T-helper 2 cell treated with Interferon-gamma antibody and Interleukin-4, amounts not matched to agents 5 μg/mL and 100 μg/mL, for 36 hours (primary cell): ENCODE data around the gene CCDC74A.
A peak's percentile ranks its signal among the peaks of the same experiment; 100 is the strongest.
"Not testable (repeated sequence)": the region's sequence is repeated elsewhere in the genome, so short reads cannot be mapped to it uniquely, and the experiment has no call there.

ENCODE experiments used
- DNase-seq: peaks from one replicate; pipeline ENCODE4 v3.0.0; 2021; ENCODE audit warnings: low spot score
- H3K27ac Mint-ChIP-seq: one replicate; pipeline ENCODE4 v1.8.0; 2021; ENCODE audit warnings: mild to moderate bottlenecking, mixed read lengths
- H3K27me3 Mint-ChIP-seq: one replicate; pipeline ENCODE4 v1.8.0; 2021; ENCODE audit warnings: low read depth, mixed read lengths
- H3K36me3 Mint-ChIP-seq: one replicate; pipeline ENCODE4 v1.8.0; 2021; ENCODE audit warnings: low read depth, mixed read lengths
- H3K4me1 Mint-ChIP-seq: one replicate; pipeline ENCODE4 v1.8.0; 2021; ENCODE audit warnings: low read depth, mixed read lengths
- H3K4me3 Mint-ChIP-seq: one replicate; pipeline ENCODE4 v1.8.0; 2022; ENCODE audit warnings: mild to moderate bottlenecking, moderate library complexity, mixed read lengths
- H3K9me3 Mint-ChIP-seq: one replicate; pipeline ENCODE4 v1.8.0; 2021; ENCODE audit warnings: mixed read lengths

Gene CCDC74A

GRCh38 chr2:131492015-131492417, 35.7 kb upstream of the CCDC74A start, which contains the start of gene MZT2A:
MZT2A (minus strand) TSS chr2:131492397; CDS start chr2:131492376, 21 bp downstream.
- Mint-ChIP-seq H3K4me1 (peaks cover 26% of the 10 kb centered on the region), H3K4me3 (peak within 1 kb of the TSS; percentile 98), H3K36me3 (peaks cover 24% of the 10 kb centered on the region), H3K27ac (peak within 1 kb of the TSS; percentile 99)
- not testable (repeated sequence) for H3K27me3 Mint-ChIP-seq, DNase-seq, H3K9me3 Mint-ChIP-seq

GRCh38 chr2:131492418-131493198, 35.1 kb upstream of the CCDC74A start:
- H3K36me3 Mint-ChIP-seq, result peaks cover 27% of the 10 kb centered on the region
- H3K4me3 Mint-ChIP-seq, result peak overlapping the region; percentile 98
- H3K4me1 Mint-ChIP-seq, result peaks cover 30% of the 10 kb centered on the region
- no peaks in the 10 kb centered on the region for H3K27me3 Mint-ChIP-seq
- H3K27ac Mint-ChIP-seq, result peak overlapping the region; percentile 99
- H3K9me3 Mint-ChIP-seq, result no peaks in the 10 kb centered on the region
- DNase-seq, result peak; percentile 90

GRCh38 chr2:131493199-131493968, 34.3 kb upstream of the CCDC74A start:
- no peaks in the 10 kb centered on the region for H3K27me3 Mint-ChIP-seq
- no peak for DNase-seq
- H3K9me3 Mint-ChIP-seq, result no peaks in the 10 kb centered on the region
- peak overlapping the region; percentile 99 for H3K27ac Mint-ChIP-seq
- peaks cover 27% of the 10 kb centered on the region for H3K36me3 Mint-ChIP-seq
- peaks cover 35% of the 10 kb centered on the region for H3K4me1 Mint-ChIP-seq
- H3K4me3 Mint-ChIP-seq, result peak overlapping the region; percentile 98

DNA sequence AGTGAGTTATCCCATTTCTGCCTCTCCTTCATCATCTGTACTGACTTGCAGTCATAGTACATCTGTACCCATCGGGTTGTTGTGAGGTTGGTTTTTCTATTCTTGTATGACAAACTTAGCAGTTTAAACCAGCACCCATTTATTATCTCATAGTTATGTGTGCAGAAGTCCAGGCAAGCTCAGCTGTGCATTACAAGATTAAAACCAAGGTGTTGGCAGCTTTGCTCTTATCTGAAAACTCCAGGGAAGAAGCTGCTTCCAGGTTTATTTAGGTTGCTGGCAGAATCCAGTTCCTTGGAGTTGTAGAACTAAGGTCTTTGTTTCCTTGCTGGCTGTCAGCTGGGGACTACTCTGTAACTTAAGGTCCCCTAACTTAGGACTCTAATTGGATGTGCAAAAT, 32.2 kb upstream of the CCDC74A start:
- DNase-seq, H3K9me3 Mint-ChIP-seq, H3K27me3 Mint-ChIP-seq: not testable (repeated sequence)
- Mint-ChIP-seq H3K4me3 (peak overlapping the region; percentile 40), H3K36me3 (peaks cover 33% of the 10 kb centered on the region), H3K27ac (peak overlapping the region; percentile 35), H3K4me1 (peaks cover 30% of the 10 kb centered on the region)

DNA sequence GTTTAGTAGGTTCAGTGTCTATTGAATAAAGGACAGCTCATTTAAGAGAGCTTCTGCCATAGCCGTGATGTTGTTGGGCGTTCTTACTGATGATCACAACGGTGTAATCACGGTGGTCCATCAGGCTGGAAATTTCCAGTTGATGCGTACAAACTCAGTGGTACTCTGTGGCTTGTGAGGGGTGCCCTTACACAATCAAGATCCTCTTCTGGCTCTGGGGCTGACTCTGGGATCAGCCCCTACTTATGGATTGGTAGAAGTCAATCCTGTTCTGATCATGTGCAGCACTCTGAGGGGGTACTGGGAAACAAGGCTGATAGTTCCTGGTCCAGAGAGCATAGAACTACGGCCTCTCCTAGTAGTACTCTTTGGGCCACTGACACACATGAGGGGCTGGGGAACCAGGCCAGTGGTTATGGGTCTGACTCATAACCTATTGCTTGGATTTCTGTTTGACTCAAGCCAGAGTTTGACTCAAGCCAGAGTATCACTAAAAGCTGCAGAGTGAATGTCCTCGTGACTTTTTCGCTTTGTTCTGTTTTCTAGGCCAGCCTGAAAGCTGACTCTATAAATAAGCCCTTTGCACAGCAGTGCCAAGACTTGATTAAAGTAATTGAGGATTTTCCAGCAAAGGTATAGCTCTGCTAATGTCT, 29.2 kb upstream of the CCDC74A start:
- peaks cover 36% of the 10 kb centered on the region for H3K36me3 Mint-ChIP-seq
- H3K4me1 Mint-ChIP-seq, result peaks cover 25% of the 10 kb centered on the region
- not testable (repeated sequence) for H3K27ac Mint-ChIP-seq, H3K4me3 Mint-ChIP-seq, H3K27me3 Mint-ChIP-seq, H3K9me3 Mint-ChIP-seq
- peak; percentile 43 for DNase-seq

DNA sequence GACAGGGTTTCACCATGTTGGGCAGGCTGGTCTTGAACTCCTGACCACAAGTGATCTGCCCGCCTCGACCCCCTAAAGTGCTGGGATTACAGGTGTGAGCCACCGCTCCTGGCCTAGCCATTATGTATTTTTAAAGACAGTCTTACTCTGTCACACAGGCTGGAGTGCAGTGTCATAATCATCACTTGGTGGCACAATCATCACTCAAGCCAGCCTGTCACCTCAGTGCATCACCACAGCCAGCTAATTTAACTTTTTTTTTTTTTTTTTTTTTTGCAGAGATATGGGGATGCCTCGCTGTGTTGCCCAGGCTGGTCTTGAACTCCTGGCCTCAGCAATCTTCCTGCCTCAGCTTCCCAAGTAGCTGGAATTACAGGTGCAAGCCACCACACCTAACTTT, 24.1 kb upstream of the CCDC74A start:
- Mint-ChIP-seq H3K27ac (peak overlapping the region; percentile 87), H3K36me3 (peaks cover 51% of the 10 kb centered on the region)
- H3K4me1 Mint-ChIP-seq, H3K4me3 Mint-ChIP-seq, H3K27me3 Mint-ChIP-seq, DNase-seq, H3K9me3 Mint-ChIP-seq: not testable (repeated sequence)

DNA sequence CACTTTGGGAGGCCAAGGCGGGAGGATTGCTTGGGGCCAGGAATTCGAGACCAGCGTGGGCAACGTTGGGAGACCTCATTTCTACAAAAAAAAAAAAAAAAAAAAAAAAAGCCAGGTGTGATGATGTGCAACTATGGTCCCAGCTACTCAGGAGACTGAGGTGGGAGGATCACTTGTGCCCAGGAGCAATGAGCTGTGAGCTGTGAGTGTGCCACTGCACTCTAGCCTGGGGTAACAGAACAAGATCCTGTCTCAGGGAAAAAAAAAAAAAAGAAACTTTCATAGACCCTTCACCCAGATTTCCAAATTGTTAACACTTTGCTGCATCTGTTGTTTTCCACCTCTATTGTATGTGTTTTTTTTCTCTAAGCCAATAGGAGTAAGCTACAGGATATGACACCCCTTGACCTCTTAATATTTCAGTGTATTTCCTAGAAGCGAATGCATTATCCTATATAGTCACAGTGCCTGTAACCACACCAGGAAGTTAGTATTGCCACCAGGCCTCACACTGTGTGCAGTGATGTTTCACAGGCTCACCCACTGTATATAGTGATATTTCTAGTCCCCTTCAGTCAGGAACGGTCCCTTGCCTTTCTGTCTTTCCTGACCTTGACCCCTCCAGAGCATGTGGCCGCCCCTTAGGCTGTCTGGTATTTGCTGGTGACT, 23.5 kb upstream of the CCDC74A start:
- DNase-seq, H3K9me3 Mint-ChIP-seq, H3K27me3 Mint-ChIP-seq, H3K4me1 Mint-ChIP-seq: not testable (repeated sequence)
- peak overlapping the region; percentile 59 for H3K4me3 Mint-ChIP-seq
- peaks cover 44% of the 10 kb centered on the region for H3K36me3 Mint-ChIP-seq
- peak overlapping the region; percentile 87 for H3K27ac Mint-ChIP-seq

GRCh38 chr2:131509615-131510014, 18.1 kb upstream of the CCDC74A start:
- no peaks in the 10 kb centered on the region for H3K9me3 Mint-ChIP-seq
- H3K4me3 Mint-ChIP-seq, result no peak overlapping the region
- H3K36me3 Mint-ChIP-seq, result peaks cover 27% of the 10 kb centered on the region
- H3K27ac Mint-ChIP-seq, result no peak overlapping the region
- DNase-seq, result no peak
- H3K27me3 Mint-ChIP-seq, result no peaks in the 10 kb centered on the region
- peaks cover under 1% of the 10 kb centered on the region for H3K4me1 Mint-ChIP-seq

DNA sequence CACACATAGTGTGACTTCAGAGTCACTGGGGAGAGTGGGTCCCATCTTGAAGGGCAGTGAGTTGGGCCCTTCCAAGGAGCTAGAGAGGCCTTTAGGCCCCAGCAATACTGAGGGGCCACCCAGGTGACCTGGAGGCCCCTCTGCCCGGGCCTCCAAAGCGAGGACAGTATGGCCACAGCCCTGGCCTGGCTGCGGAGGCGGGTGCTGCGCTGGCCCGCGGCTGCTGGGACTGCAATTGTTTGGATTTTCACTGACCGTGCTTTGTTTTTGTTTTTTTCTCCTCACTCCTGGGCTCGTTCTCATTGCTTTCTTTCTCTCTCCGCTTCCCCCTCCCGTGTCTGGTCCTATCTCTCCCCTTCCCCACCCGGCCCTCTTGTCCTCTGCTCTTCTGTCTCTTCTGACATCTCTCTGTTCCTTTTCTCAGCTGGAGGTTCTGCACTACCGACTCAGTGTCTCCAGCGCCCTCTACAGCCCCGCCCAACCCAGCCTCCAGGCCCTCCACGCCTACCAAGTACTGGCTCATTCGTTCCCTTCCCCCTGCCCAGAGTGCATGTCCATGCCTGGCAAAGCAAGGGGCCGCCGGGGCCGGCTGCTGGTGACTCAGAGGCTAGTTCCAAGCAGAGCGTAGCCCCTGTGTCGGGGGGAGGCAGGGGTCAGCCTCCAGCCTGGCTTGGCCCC, 16.3 kb upstream of the CCDC74A start:
- H3K4me1 Mint-ChIP-seq, H3K27me3 Mint-ChIP-seq, H3K9me3 Mint-ChIP-seq, H3K4me3 Mint-ChIP-seq, DNase-seq: not testable (repeated sequence)
- Mint-ChIP-seq H3K36me3 (peaks cover 18% of the 10 kb centered on the region), H3K27ac (peak overlapping the region; percentile 57)

DNA sequence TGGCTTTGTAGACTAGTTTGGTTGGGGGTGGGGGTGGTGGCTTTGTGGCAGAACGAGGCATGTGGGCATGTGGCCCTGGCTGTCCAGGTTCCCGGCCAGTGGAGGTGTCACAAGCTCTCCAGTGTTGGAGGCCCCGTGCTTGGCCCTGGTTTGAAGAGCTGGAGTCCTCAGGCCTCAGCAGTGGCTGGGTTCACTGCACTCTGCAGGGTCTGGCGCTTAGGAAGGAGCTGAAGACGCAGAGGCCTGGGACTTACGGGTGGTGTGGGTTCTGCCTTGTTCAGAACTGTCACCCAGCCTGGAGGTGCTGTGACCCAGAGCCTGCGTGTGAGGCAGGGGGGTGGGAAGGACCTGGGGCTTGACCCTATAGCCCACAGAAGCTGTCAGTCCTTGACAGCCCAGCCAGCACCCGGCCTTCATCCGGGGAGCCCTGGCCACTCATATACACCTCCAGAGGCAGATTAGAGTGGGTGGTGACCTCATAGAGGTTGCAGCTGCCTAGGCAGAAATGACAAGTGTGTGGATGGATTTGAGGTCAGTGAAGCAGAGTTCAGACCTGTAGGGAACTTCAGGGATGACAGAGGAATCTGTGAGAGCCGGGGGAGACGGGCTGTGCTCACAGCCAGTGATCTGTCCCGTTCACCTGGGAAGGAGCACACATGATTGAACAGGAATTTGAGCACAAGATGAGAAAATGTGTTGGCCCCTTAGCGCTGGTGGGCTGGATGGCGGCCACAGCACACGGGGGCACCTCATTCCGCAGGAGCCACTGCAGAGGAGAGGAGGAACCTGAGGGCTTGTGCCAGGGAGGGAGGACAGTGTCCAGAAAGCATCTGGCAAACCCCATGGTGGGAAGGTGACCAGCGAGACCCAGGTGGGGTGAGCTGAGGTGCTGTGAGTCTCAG, 15.5 kb upstream of the CCDC74A start:
- H3K27me3 Mint-ChIP-seq, H3K9me3 Mint-ChIP-seq, H3K4me1 Mint-ChIP-seq, DNase-seq, H3K4me3 Mint-ChIP-seq: not testable (repeated sequence)
- peak overlapping the region; percentile 62 for H3K27ac Mint-ChIP-seq
- H3K36me3 Mint-ChIP-seq, result peaks cover 15% of the 10 kb centered on the region

DNA sequence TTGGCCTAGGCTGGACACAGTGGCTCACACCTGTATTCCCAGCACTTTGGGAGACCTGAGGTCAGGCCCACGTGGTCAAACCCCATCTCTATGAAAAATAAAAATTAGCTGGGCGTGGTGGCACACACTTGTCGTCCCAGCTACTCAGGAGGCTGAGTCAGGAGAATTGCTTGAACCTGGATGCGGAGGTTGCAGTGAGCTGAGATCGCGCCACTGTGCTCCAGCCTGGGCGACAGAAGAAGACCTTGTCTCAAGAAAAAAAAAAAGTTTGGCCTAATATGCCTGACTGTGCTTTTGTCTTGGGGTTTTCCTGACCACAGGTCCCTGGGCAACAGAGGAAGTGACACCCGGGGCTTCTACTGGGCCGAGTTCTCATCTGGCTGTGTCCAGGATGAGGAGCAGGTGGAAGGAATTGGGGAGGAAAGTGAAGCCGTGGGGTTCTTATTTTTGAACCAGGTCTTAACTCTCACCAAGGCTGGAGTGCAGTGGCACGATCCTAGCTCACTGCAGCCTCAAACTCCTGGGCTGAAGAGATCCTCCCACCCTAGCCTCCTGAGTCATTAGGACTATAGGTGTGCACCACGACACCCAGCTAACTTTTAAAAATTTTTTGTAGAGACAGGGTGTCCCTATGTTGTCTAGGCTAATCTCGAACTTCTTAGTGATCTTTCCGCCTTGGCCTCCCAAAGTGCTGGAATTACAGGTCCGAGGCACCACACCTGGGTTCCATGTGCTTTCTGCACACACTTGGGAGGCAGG, 13.1 kb upstream of the CCDC74A start:
- not testable (repeated sequence) for DNase-seq, H3K27me3 Mint-ChIP-seq, H3K27ac Mint-ChIP-seq, H3K9me3 Mint-ChIP-seq, H3K4me3 Mint-ChIP-seq, H3K4me1 Mint-ChIP-seq
- peaks cover 12% of the 10 kb centered on the region for H3K36me3 Mint-ChIP-seq

DNA sequence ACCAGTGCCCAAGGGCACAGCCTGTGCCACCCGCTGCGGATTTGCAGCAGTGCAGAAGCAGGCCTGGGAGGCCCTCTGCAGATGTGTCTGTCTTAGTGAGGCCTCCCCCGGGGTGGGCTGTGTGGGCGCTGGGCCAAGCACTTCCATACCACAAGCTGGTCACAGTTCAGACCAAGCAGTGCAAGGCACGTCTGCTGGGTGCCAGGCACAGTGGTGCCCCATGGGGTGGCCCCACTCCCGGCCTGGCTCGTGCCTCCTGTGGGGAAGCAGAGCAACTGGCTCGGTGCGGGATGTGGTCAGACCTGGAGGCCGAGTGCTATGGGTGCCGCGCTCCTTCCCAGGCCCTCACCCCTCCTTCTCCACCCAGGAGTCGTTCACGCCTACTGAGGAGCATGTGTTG, 12.5 kb upstream of the CCDC74A start:
- H3K4me3 Mint-ChIP-seq, DNase-seq, H3K27me3 Mint-ChIP-seq, H3K4me1 Mint-ChIP-seq, H3K27ac Mint-ChIP-seq, H3K9me3 Mint-ChIP-seq: not testable (repeated sequence)
- peaks cover 12% of the 10 kb centered on the region for H3K36me3 Mint-ChIP-seq
